ENCODE measurements around the gene NID2.
A peak's percentile ranks its signal among the peaks of the same experiment; 100 is the strongest.

The NID2 gene

GRCh38 chr14:51999084-51999483 lies 69.8 kb downstream of the NID2 start:
- no peak for DNase-seq (ENCODE audit: low spot score)

GRCh38 chr14:51998348-51998747 lies 70.5 kb downstream of the NID2 start:
- DNase-seq (ENCODE audit: low spot score): no peak

- no peak for DNase-seq (ENCODE audit: low spot score)
These were observed 72.6 kb downstream of the NID2 start for GRCh38 chr14:51996148-51996746.

GRCh38 chr14:51993285-51993920 lies 75.5 kb downstream of the NID2 start:
- DNase-seq (ENCODE audit: low spot score): no peak

GRCh38 chr14:51990488-51990887 lies 78.4 kb downstream of the NID2 start:
- no peak for DNase-seq (ENCODE audit: low spot score)

GRCh38 chr14:51989293-51990234 lies 79.3 kb downstream of the NID2 start, which contains the start of gene RTRAF:
Gene RTRAF, plus strand, starts transcription at chr14:51989546. Its CDS starts 94 bp downstream, at chr14:51989640.
- DNase-seq (ENCODE audit: low spot score): peak; percentile 93

- DNase-seq (ENCODE audit: low spot score): no peak
These were observed 80.6 kb downstream of the NID2 start for GRCh38 chr14:51988221-51988620.

- no peak for DNase-seq (ENCODE audit: low spot score)
These were observed 87.5 kb downstream of the NID2 start for GRCh38 chr14:51981218-51981854.

- DNase-seq (ENCODE audit: low spot score): peak; percentile 80
These were observed 89.7 kb downstream of the NID2 start for GRCh38 chr14:51979088-51979709.

GRCh38 chr14:51978681-51979085 lies 90.2 kb downstream of the NID2 start:
- DNase-seq (ENCODE audit: low spot score): no peak

GRCh38 chr14:51977075-51977474 lies 91.8 kb downstream of the NID2 start:
- no peak for DNase-seq (ENCODE audit: low spot score)

GRCh38 chr14:51972566-51972965 lies 96.3 kb downstream of the NID2 start:
- DNase-seq (ENCODE audit: low spot score): no peak

GRCh38 chr14:51969852-51970540 lies 98.9 kb downstream of the NID2 start:
- no peak for DNase-seq (ENCODE audit: low spot score)

GRCh38 chr14:51967521-51967920 lies 101.3 kb downstream of the NID2 start:
- no peak for DNase-seq (ENCODE audit: low spot score)

- no peak for DNase-seq (ENCODE audit: low spot score)
These were observed 105.6 kb downstream of the NID2 start for GRCh38 chr14:51963286-51963685.

- no peak for DNase-seq (ENCODE audit: low spot score)
These were observed 106.1 kb downstream of the NID2 start for GRCh38 chr14:51962711-51963110.

GRCh38 chr14:51960866-51961265 lies 108.0 kb downstream of the NID2 start:
- no peak for DNase-seq (ENCODE audit: low spot score)

- DNase-seq (ENCODE audit: low spot score): no peak
These were observed 108.9 kb downstream of the NID2 start for GRCh38 chr14:51959928-51960327.

GRCh38 chr14:51957950-51958349 lies 110.9 kb downstream of the NID2 start:
- DNase-seq (ENCODE audit: low spot score): no peak

Measured in cerebellar cortex (tissue), 1 donor.